KOPT-K1 (cell line): Measurements from ENCODE around the gene DDX27.

Experiments
- H3K27ac ChIP-seq: fragments of 200-600 bp; sonication (generic); 2 replicates; pipeline ENCODE4 v1.5.1; 2016; ENCODE audit warnings: antibody characterized with exemption, mild to moderate bottlenecking, low read depth, low read length; ENCODE audit not compliant: poor library complexity, severe bottlenecking
- H3K36me3 ChIP-seq: fragments of 200-600 bp; sonication (generic); 2 replicates; pipeline ENCODE4 v1.5.1; 2017; ENCODE audit warnings: antibody characterized with exemption, mild to moderate bottlenecking, low read length, moderate library complexity; ENCODE audit not compliant: insufficient read depth
- H3K9me3 ChIP-seq: fragments of 200-600 bp; sonication (generic); 2 replicates; pipeline ENCODE4 v1.5.1; 2017; ENCODE audit warnings: antibody characterized with exemption, low read length, mild to moderate bottlenecking; ENCODE audit not compliant: insufficient read depth, poor library complexity, severe bottlenecking

Gene DDX27

DNA sequence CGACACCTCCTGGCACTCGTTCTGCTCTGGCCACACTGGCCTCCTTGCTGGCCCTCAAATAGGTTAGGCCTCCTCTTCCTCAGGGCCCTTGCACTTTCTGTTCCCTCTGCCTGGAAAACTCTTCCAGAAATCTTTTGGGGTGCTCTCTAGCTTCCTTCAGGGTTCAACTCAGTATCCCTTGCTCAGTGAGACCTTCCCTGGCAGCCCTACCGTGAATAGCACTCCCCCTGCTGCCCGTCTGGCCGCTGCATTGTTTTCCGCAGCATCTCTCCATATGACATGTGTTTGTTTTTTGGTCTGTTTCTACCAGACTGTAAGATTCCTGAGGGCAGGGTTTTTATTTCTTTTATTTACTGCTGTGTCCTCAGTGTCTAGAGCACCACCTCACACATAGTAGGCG, 6.7 kb downstream of the DDX27 start:
- H3K27ac ChIP-seq: no peak overlapping the region
- H3K9me3 ChIP-seq: no peaks in the 10 kb centered on the region
- H3K36me3 ChIP-seq: peaks cover 97% of the 10 kb centered on the region

DNA sequence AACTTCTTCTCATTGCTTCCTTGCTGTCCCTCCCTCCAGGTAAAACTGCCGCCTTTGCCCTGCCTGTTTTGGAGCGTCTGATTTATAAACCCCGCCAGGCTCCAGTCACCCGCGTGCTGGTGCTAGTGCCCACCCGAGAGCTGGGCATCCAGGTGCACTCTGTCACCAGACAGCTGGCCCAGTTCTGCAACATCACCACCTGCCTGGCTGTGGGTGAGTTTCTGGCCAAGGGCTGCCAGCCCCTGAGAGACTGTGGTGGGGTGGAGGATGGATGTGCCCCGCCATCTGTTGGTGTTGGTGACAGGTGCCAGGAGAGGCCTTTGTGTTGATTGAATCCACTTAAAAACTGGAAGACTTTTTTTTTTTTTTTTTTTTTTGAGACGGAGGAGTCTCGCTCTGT, 9.5 kb downstream of the DDX27 start:
- H3K9me3 ChIP-seq: no peaks in the 10 kb centered on the region
- peaks cover 96% of the 10 kb centered on the region for H3K36me3 ChIP-seq

GRCh38 chr20:49229381-49229780, 10.2 kb downstream of the DDX27 start:
- H3K9me3 ChIP-seq: no peaks in the 10 kb centered on the region
- peaks cover 96% of the 10 kb centered on the region for H3K36me3 ChIP-seq
- H3K27ac ChIP-seq: no peak overlapping the region

More for the DNA sequence above, 9.5 kb downstream of the DDX27 start:
- H3K27ac ChIP-seq: no peak overlapping the region

- Histone ChIP-seq H3K36me3 (peaks cover 96% of the 10 kb centered on the region), H3K9me3 (no peaks in the 10 kb centered on the region), H3K27ac (no peak overlapping the region)
Observed at GRCh38 chr20:49230021-49230420, 10.8 kb downstream of the DDX27 start.

GRCh38 chr20:49230561-49231133, 11.4 kb downstream of the DDX27 start:
- Histone ChIP-seq H3K36me3 (peaks cover 96% of the 10 kb centered on the region), H3K9me3 (no peaks in the 10 kb centered on the region), H3K27ac (no peak overlapping the region)

- H3K9me3 ChIP-seq: no peaks in the 10 kb centered on the region
- H3K36me3 ChIP-seq: peaks cover 96% of the 10 kb centered on the region
- no peak overlapping the region for H3K27ac ChIP-seq
Observed at GRCh38 chr20:49231471-49231870, 12.3 kb downstream of the DDX27 start.

DNA sequence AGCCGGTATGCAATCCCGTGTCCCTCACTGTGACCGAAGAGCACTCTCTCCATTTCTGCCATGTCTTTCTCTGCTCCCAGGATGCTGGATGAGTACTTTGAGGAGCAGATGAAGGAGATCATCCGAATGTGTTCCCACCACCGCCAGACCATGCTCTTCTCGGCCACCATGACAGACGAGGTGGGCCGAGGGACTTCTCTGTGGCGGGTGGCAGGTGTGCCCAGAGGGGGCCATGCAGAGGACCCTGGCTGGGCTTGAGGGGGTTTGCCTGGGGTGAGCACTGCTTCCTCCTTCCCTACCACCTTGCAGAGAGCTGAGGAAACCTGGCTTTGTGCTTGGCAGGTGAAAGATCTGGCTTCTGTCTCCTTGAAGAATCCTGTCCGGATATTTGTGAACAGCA, 14.0 kb downstream of the DDX27 start:
- H3K36me3 ChIP-seq: peaks cover 97% of the 10 kb centered on the region
- no peaks in the 10 kb centered on the region for H3K9me3 ChIP-seq
- no peak overlapping the region for H3K27ac ChIP-seq

DNA sequence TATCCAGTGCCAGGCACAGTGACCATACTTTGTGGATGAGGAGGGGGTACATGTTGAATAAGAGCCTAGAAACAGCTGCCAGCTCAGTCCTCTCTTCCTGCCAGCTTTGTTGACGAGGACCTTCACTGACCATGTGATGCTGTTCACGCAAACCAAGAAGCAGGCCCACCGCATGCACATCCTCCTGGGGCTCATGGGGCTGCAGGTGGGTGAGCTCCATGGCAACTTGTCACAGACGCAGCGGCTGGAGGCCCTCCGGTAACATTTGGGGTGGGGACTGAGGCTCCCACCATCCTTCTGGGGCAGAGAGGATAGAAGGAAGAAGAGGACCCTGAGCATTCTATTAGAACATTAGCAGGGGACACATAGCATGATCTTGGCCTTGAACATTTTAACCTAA, 15.6 kb downstream of the DDX27 start:
- H3K36me3 ChIP-seq: peaks cover 97% of the 10 kb centered on the region
- H3K27ac ChIP-seq: no peak overlapping the region
- H3K9me3 ChIP-seq: no peaks in the 10 kb centered on the region

DNA sequence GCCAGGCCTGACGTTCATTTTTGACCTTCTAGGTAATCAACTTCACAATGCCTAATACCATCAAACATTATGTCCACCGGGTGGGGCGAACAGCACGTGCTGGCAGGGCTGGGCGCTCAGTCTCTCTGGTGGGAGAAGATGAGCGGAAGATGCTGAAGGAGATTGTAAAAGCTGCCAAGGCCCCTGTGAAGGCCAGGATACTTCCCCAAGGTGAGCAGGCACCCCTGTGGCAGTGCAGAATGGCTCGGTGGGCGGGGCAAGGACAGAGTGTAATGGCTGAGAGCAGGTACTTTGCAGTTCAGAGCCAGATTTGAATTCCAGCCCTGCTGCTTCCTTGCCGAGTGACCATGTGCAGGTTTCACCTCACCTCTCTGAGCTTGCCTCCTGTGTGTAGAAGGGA, 17.1 kb downstream of the DDX27 start:
- H3K27ac ChIP-seq: no peak overlapping the region
- peaks cover 97% of the 10 kb centered on the region for H3K36me3 ChIP-seq

DNA sequence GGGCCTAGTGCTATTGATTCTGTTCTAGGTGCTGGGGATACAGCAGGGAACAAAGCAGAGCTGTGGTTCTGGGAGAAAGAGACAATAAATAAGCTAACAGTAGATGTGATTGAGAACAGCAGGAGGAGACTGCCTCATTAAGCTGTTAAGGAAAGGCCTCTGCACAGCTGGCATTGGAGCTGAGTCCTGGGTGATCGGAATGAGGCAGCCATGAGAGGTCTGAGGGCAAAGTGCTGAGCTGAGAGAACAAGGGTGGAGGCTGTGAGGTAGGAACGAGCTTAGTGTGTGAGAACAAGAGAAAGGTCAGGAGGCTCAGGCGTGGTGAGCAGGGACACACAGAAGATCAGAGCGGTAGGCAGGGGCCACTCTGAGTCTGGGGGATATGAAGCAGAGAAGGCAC, 18.3 kb downstream of the DDX27 start:
- Histone ChIP-seq H3K27ac (no peak overlapping the region), H3K36me3 (peaks cover 99% of the 10 kb centered on the region), H3K9me3 (no peaks in the 10 kb centered on the region)

More for the DNA sequence above, 17.1 kb downstream of the DDX27 start:
- no peaks in the 10 kb centered on the region for H3K9me3 ChIP-seq

DNA sequence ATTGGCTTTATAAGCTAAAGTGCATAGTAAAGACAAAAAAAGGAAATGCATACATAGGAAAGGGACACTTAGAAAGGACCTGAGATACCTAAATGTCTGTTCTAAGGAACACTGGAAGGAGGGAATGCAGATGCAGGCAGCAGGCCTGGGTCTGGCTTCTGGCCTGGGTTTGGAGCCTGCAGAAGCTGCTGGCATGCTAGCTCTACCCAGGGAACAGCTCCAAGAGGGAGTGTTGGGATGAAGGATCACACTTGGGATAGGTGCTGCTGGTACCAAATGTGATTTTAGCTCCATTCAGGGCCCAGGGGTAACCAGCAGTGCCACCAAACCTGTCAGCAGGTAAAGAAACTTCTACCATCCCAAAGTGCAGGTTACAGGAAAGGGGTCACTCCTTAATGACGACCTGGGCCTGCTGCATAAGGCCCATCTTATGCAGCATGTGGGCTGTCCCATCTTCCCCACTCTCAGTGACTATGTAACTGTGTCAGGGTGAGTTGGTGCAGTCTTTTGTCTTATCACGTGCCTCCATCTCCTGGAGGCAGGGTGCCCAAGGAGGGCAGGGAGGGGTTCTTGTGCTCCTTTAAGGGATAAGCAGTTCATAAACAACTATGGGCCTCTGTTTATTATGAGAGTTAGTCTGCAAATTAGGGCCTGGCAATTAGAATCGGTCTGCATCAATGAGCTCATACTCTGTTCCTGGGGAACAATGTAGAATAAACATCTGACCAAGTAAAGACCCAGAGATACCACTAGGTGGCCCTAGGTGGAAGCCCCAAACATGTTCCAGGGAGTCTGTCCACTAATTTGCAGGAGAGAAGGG, 26.9 kb downstream of the DDX27 start:
- Histone ChIP-seq H3K9me3 (no peaks in the 10 kb centered on the region), H3K36me3 (peaks cover 100% of the 10 kb centered on the region), H3K27ac (no peak overlapping the region)

- Histone ChIP-seq H3K36me3 (peaks cover 100% of the 10 kb centered on the region), H3K9me3 (no peaks in the 10 kb centered on the region), H3K27ac (no peak overlapping the region)
Observed at GRCh38 chr20:49247169-49247723, 28.0 kb downstream of the DDX27 start.

GRCh38 chr20:49247792-49248191, 28.6 kb downstream of the DDX27 start:
- no peak overlapping the region for H3K27ac ChIP-seq
- peaks cover 100% of the 10 kb centered on the region for H3K36me3 ChIP-seq
- no peaks in the 10 kb centered on the region for H3K9me3 ChIP-seq

- no peaks in the 10 kb centered on the region for H3K9me3 ChIP-seq
- peaks cover 100% of the 10 kb centered on the region for H3K36me3 ChIP-seq
- no peak overlapping the region for H3K27ac ChIP-seq
Observed at GRCh38 chr20:49248301-49248700, 29.1 kb downstream of the DDX27 start.

DNA sequence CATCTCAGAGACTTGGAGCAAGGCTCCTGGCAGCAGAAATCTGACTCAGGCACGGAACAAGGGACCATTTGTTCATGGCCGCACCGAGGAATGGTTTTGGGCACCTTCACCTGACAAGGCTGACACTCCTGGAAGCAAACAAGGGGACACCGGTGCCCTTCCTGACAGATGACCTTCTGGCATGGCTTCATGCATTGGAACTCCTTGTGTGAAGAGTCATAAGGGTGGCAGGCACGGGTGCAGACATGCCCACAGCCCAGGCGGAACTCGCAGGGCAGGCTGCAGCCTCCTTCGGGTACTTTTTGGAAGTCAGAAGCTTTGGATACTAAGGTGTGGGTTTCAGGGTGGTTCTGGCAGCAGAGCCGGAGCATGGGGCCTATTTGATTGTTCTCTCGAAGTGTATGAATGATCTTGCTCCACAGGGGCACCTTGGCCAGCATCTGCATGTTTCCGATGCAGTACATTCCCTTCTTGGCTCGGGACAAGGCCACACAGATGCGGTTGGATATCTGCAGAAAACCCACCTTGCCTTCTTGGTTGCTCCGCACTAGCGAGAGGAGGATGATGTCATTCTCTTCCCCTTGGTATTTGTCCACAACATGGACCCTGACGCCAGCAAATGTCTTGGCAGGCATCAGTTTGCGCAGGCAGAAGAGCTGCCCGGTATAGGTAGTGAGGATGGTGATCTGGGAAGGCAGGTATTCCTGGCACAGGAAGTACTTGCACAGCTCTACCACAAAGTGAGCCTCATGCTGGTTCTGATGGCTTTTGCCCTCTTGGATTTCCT, 29.9 kb downstream of the DDX27 start:
- no peak overlapping the region for H3K27ac ChIP-seq
- H3K9me3 ChIP-seq: no peaks in the 10 kb centered on the region
- H3K36me3 ChIP-seq: peaks cover 100% of the 10 kb centered on the region
